H1 (cell line): Measurements from ENCODE around the gene INPP5A. TPM values are rescaled to one million over a fixed set of nuclear protein-coding genes. Genes with fewer than 3 reads are reported as not detected.
A peak's percentile ranks its signal among the peaks of the same experiment; 100 is the strongest.

ENCODE experiments used
- CTCF ChIA-PET: fragments of 300-600 bp; sonication (Branson Sonifier 250); formaldehyde crosslinking; loops from one replicate; lab custom pipeline; 2021; ENCODE audit not compliant: partially characterized antibody; lab: Charles Lee
- POLR2A ChIA-PET: fragments of 300-600 bp; sonication (Branson Sonifier 250); formaldehyde crosslinking; loops from one replicate; lab custom pipeline; 2021; ENCODE audit warnings: inconsistent platforms; ENCODE audit not compliant: partially characterized antibody; lab: Charles Lee
- DNase-seq, 2 experiments: peaks; one replicate each; pipeline versions ENCODE4 v3.0.0 to v3.0.0-alpha.2; 2010 to 2022; ENCODE audit warnings: low spot score in 2 of 2, low read depth in 1 of 2, mixed read lengths in 1 of 2
- FAIRE-seq: peaks from 2 replicates; lab custom pipeline; 2011; peaks lifted over from hg19 to GRCh38; lab: Jason Lieb, UNC
- H2AFZ ChIP-seq: 2 replicates; pipeline ENCODE4 v1.8.1; 2012; ENCODE audit warnings: low read length, inconsistent platforms
- H2AK5ac ChIP-seq: 2 replicates; pipeline ENCODE4 v1.6.1; 2013; ENCODE audit warnings: low read depth, low read length
- H2BK120ac ChIP-seq: replicated peaks from 2 replicates; pipeline ENCODE3; 2013; ENCODE audit warnings: low read depth, low read length, inconsistent platforms
- H2BK12ac ChIP-seq: 2 replicates; pipeline ENCODE4 v1.6.1; 2013; ENCODE audit warnings: low read depth, low read length
- H2BK15ac ChIP-seq: 2 replicates; pipeline ENCODE4 v1.6.1; 2013; ENCODE audit warnings: low read length
- H2BK20ac ChIP-seq: 2 replicates; pipeline ENCODE4 v1.6.1; 2013; ENCODE audit warnings: low read length
- H2BK5ac ChIP-seq: 2 replicates; pipeline ENCODE4 v1.6.1; 2013; ENCODE audit warnings: low read depth, low read length
- H3K14ac ChIP-seq: 2 replicates; pipeline ENCODE4 v1.6.1; 2013; ENCODE audit warnings: inconsistent platforms; ENCODE audit not compliant: insufficient read length
- H3K18ac ChIP-seq: 2 replicates; pipeline ENCODE4 v1.6.1; 2013; ENCODE audit warnings: low read length; ENCODE audit errors: extremely low read depth
- H3K23ac ChIP-seq: 2 replicates; pipeline ENCODE4 v1.6.1; 2013; ENCODE audit warnings: inconsistent platforms; ENCODE audit not compliant: insufficient read length
- H3K23me2 ChIP-seq: 2 replicates; pipeline ENCODE4 v1.6.1; 2013; ENCODE audit warnings: low read depth, low read length
- H3K27ac ChIP-seq: 2 replicates; pipeline ENCODE4 v1.6.1; 2011; ENCODE audit warnings: low read depth, low read length, inconsistent platforms
- H3K27me3 ChIP-seq, 4 experiments: replicated peaks in 1 of 4; 1 replicate in 1 of 4; 2 replicates in 3 of 4; pipeline versions ENCODE4 v1.6.1 to v1.8.1; 2011 to 2013; ENCODE audit warnings: low read length in 3 of 4, mild to moderate bottlenecking in 3 of 4, inconsistent platforms in 2 of 4, mixed read lengths in 2 of 4, moderate library complexity in 1 of 4; ENCODE audit not compliant: control insufficient read depth in 3 of 4, insufficient read depth in 3 of 4; ENCODE audit errors: extremely low read depth in 1 of 4
- H3K36me3 ChIP-seq, 4 experiments: 2 replicates each; pipeline versions ENCODE4 v1.6.1 to v1.8.1; 2011 to 2013; ENCODE audit warnings: mild to moderate bottlenecking in 4 of 4, low read length in 3 of 4, moderate library complexity in 2 of 4, control low read depth in 1 of 4, inconsistent platforms in 1 of 4; ENCODE audit not compliant: insufficient read depth in 4 of 4, control insufficient read depth in 2 of 4
- H3K4ac ChIP-seq: replicated peaks from 2 replicates; pipeline ENCODE3; 2013; ENCODE audit warnings: low read length, low read depth, mixed read lengths, inconsistent platforms; ENCODE audit not compliant: insufficient read length
- H3K4me1 ChIP-seq, 4 experiments: replicated peaks in 1 of 4; 1 replicate in 1 of 4; 2 replicates in 3 of 4; pipeline versions ENCODE4 v1.6.1 to v1.8.1; 2011 to 2013; ENCODE audit warnings: low read length in 3 of 4, inconsistent platforms in 2 of 4, mixed read lengths in 1 of 4; ENCODE audit not compliant: insufficient read depth in 4 of 4, control insufficient read depth in 3 of 4
- H3K4me2 ChIP-seq, 2 experiments: 2 replicates each; pipeline versions ENCODE4 v1.6.1 to v1.8.1; 2011 to 2013; ENCODE audit warnings: low read depth in 2 of 2, low read length in 2 of 2, control low read depth in 1 of 2, inconsistent platforms in 1 of 2, mild to moderate bottlenecking in 1 of 2; ENCODE audit not compliant: insufficient read depth in 1 of 2
- H3K4me3 ChIP-seq, 4 experiments: fragments of 200-600, 300-600 bp in 1 of 4; sonication (generic), shearing (Covaris generic), sonication (Bioruptor Twin) in 1 of 4; 2 replicates each; pipeline versions ENCODE4 v1.5.1 to v1.8.1; 2011 to 2016; ENCODE audit warnings: low read length in 4 of 4, low read depth in 3 of 4, control low read depth in 2 of 4, inconsistent platforms in 2 of 4, mild to moderate bottlenecking in 2 of 4, mixed read lengths in 1 of 4, moderate library complexity in 1 of 4; ENCODE audit not compliant: insufficient read depth in 2 of 4; ENCODE audit errors: extremely low read depth in 1 of 4
- H3K56ac ChIP-seq: replicated peaks from 2 replicates; pipeline ENCODE3; 2013; ENCODE audit warnings: low read depth, mild to moderate bottlenecking, mixed read lengths, low read length, inconsistent platforms; ENCODE audit not compliant: insufficient read length
- H3K79me1 ChIP-seq: 2 replicates; pipeline ENCODE4 v1.6.1; 2013; ENCODE audit warnings: low read depth, low read length, control low read depth
- H3K79me2 ChIP-seq, 2 experiments: 2 replicates each; pipeline versions ENCODE4 v1.6.1 to v1.8.1; 2012 to 2013; ENCODE audit warnings: low read length in 2 of 2, mild to moderate bottlenecking in 2 of 2, inconsistent platforms in 1 of 2; ENCODE audit not compliant: insufficient read depth in 2 of 2, control insufficient read depth in 1 of 2
- H3K9ac ChIP-seq, 4 experiments: replicated peaks in 1 of 4; 1 replicate in 1 of 4; 2 replicates in 3 of 4; pipeline versions ENCODE4 v1.6.1 to v1.8.1; 2011 to 2013; ENCODE audit warnings: low read depth in 3 of 4, low read length in 3 of 4, control low read depth in 2 of 4, mild to moderate bottlenecking in 2 of 4, moderate library complexity in 2 of 4, inconsistent platforms in 1 of 4; ENCODE audit errors: extremely low read depth in 1 of 4
- H3K9me3 ChIP-seq, 2 experiments: 2 replicates each; pipeline versions ENCODE4 v1.6.1 to v1.8.1; 2012 to 2013; ENCODE audit warnings: mild to moderate bottlenecking in 2 of 2, moderate library complexity in 2 of 2, control low read depth in 1 of 2, inconsistent platforms in 1 of 2, low read depth in 1 of 2, low read length in 1 of 2, mixed read lengths in 1 of 2; ENCODE audit not compliant: insufficient read depth in 2 of 2
- H4K20me1 ChIP-seq, 2 experiments: replicated peaks in 1 of 2; 2 replicates each; pipeline versions ENCODE3 to v1.8.1; 2011 to 2013; ENCODE audit warnings: inconsistent platforms in 2 of 2, low read length in 2 of 2, mild to moderate bottlenecking in 1 of 2; ENCODE audit not compliant: insufficient read depth in 2 of 2, control insufficient read depth in 1 of 2
- H4K5ac ChIP-seq: 2 replicates; pipeline ENCODE4 v1.6.1; 2013; ENCODE audit warnings: low read length, low read depth, mixed read lengths, inconsistent platforms; ENCODE audit not compliant: insufficient read length
- H4K8ac ChIP-seq: 2 replicates; pipeline ENCODE4 v1.8.0; 2013; ENCODE audit warnings: mild to moderate bottlenecking, moderate library complexity, low read length, inconsistent platforms; ENCODE audit not compliant: insufficient read depth; ENCODE audit errors: extremely low read depth
- H4K91ac ChIP-seq: replicated peaks from 2 replicates; pipeline ENCODE3; 2013; ENCODE audit warnings: low read length, mixed read lengths, inconsistent platforms; ENCODE audit not compliant: insufficient read length
- ASH2L ChIP-seq: fragments of 200-600, 300-600 bp; sonication (generic); IDR thresholded peaks from one replicate; pipeline ENCODE4 v1.7.1; 2017; ENCODE audit warnings: low read length
- CTBP2 ChIP-seq: IDR thresholded peaks from 2 replicates; pipeline ENCODE4 v1.7.0; 2011; ENCODE audit warnings: borderline replicate concordance, mild to moderate bottlenecking, moderate library complexity, mixed read lengths, low read length; ENCODE audit not compliant: insufficient read depth, insufficient read length
- EZH2 ChIP-seq: fragments of 200-600 bp; sonication (generic); IDR thresholded peaks from 2 replicates; pipeline ENCODE4 v1.7.1; 2012; ENCODE audit warnings: low read depth, mild to moderate bottlenecking, moderate library complexity, low read length, inconsistent platforms; ENCODE audit not compliant: severe bottlenecking
- GABPA ChIP-seq: IDR thresholded peaks from 2 replicates; pipeline ENCODE4 v1.6.1; 2011; ENCODE audit warnings: mild to moderate bottlenecking, low read length, moderate library complexity, borderline replicate concordance; ENCODE audit not compliant: insufficient read depth
- HDAC2 ChIP-seq, 2 experiments: fragments of 300-600 bp in 1 of 2; sonication (generic) in 1 of 2; IDR thresholded peaks; 2 replicates each; pipeline ENCODE4 v1.6.1; 2011 to 2012; ENCODE audit warnings: low read depth in 2 of 2, low read length in 2 of 2, mild to moderate bottlenecking in 2 of 2, moderate library complexity in 2 of 2, borderline replicate concordance in 1 of 2, inconsistent platforms in 1 of 2
- NRF1 ChIP-seq: IDR thresholded peaks from 2 replicates; pipeline ENCODE4 v1.6.1; 2011; ENCODE audit warnings: mild to moderate bottlenecking, low read depth, low read length, improper control_type of control experiment
- SAP30 ChIP-seq: fragments of 300-600 bp; sonication (generic); IDR thresholded peaks from 2 replicates; pipeline ENCODE4 v1.7.1; 2012; ENCODE audit warnings: low read length, moderate library complexity, mild to moderate bottlenecking, inconsistent platforms; ENCODE audit not compliant: insufficient read depth, insufficient replicate concordance
- SP1 ChIP-seq: IDR thresholded peaks from 2 replicates; pipeline ENCODE4 v1.6.1; 2011; ENCODE audit warnings: low read depth, low read length
- TAF7 ChIP-seq: optimal IDR thresholded peaks from 2 replicates; pipeline ENCODE3; 2011; ENCODE audit warnings: low read depth, mild to moderate bottlenecking, inconsistent platforms, low read length, moderate library complexity, borderline replicate concordance
- WGBS, 2 experiments: shearing (Covaris generic) in 1 of 2; methylation state at CpG; one replicate each; pipeline versions ENCODE4 v1.1.6 to v1.1.7; 2013 to 2015; ENCODE audit warnings: low lambda C conversion rate in 2 of 2, mixed read lengths in 2 of 2, inconsistent platforms in 1 of 2, low coverage in 1 of 2, missing lambda C conversion rate in 1 of 2; ENCODE audit not compliant: insufficient replicate concordance in 2 of 2, insufficient coverage in 1 of 2, insufficient read length in 1 of 2; ENCODE audit errors: extremely low coverage in 1 of 2, missing lambda C conversion rate in 1 of 2; 5-methylcytosine and 5-hydroxymethylcytosine counted together
- polyA plus RNA-seq, 7 experiments: library from polyadenylated mRNA; depleted of rRNA in 3 of 7; stranded (reverse) in 5 of 7; unstranded in 2 of 7; fragments of >200 nt in 5 of 7; fragments of 200-250 nt in 2 of 7; gene quantifications; 1 replicate in 5 of 7; 2 replicates in 1 of 7; 4 replicates in 1 of 7; pipeline versions ENCODE4 v1.2.1 to v1.2.3, GENCODE V29; 2011 to 2013; ENCODE audit warnings: missing spikeins in 2 of 7, mixed read lengths in 2 of 7
- total RNA-seq: library from RNA; stranded (reverse); fragmentation: NEBNext Ultra II Directional; extraction: Animal tissue kit (Norgen Biotek cat#: 25700); gene quantifications from 2 replicates; pipeline ENCODE4 v1.2.1, GENCODE V29; 2021
- TF ChIP-seq, protein P1 (sequence below): IDR thresholded peaks from 2 replicates; pipeline ENCODE4 v1.6.1; 2011; ENCODE audit warnings: low read depth, mild to moderate bottlenecking, low read length; ENCODE audit not compliant: insufficient read depth

Gene INPP5A
- total and polyA plus RNA-seq, 2 of the 8 experiments (the other 6 are each of a cell fraction or from before 2014, with no cell fraction given), result 19.7 to 27.5 TPM

DNA sequence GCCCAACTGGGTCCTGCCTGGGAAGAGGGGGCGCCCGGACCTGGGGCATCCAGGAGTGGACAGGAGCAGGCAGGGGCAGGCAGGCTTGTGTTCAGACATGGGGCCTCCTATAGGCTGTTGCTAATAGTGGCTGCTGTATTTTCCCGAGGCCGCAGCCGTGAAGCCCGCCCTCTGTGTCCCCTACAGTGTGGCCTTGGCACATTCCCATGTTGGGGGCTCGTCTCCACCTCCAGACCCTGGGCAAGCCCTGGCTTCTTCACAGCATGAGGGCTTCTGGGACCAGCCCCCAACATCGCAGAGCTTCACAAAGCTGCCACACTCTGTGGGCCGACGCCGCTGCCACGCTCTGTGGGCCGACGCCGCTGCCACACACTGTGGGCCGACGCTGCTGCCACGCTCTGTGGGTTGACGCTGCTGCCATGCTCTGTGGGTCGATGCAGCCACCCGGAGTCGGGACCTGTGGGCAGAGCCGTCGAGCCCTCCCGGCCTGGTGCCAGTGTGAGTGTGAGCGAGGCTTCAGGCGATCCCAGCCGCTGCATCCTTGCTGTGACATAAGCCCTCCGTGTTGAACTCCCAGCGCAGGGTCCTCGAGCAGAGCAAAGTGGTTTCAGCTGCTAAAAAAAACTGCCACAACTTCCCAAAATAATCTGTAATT is 109.0 kb downstream of the INPP5A start:
- no peak overlapping the region for H3K9ac ChIP-seq
- H3K4me1 ChIP-seq, result no peaks in the 10 kb centered on the region
- no peak overlapping the region for H2AK5ac ChIP-seq
- H3K18ac ChIP-seq, result no peak overlapping the region
- no peak overlapping the region for H4K5ac ChIP-seq
- DNase-seq, result no peak
- no peak overlapping the region for H3K4me2 ChIP-seq
- no peak overlapping the region for H2BK120ac ChIP-seq
- CTCF ChIA-PET, result no interaction called here
- H3K23ac ChIP-seq, result no peak overlapping the region
- H4K91ac ChIP-seq, result no peak overlapping the region
- POLR2A ChIA-PET, result no interaction called here
- peak overlapping the region; percentile 65; the same call in 1 of the 2 replicates for H4K8ac ChIP-seq
- H2BK15ac ChIP-seq, result no peak overlapping the region
- no peak overlapping the region for H3K56ac ChIP-seq
- no peak overlapping the region for H3K4ac ChIP-seq
- TF ChIP-seq, protein P1, sequence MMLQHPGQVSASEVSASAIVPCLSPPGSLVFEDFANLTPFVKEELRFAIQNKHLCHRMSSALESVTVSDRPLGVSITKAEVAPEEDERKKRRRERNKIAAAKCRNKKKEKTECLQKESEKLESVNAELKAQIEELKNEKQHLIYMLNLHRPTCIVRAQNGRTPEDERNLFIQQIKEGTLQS, result no peak
- TF ChIP-seq HDAC2 (IDR thresholded peaks at IDR 0.05; ENCODE audit: borderline replicate concordance in 1 of 2, low read depth in 2 of 2, low read length in 2 of 2), result no peak
- TF ChIP-seq ASH2L, result no peak
- no peak for TF ChIP-seq EZH2
- no peak for TF ChIP-seq SAP30
- TF ChIP-seq TAF7, result no peak
- TF ChIP-seq NRF1, result no peak
- no peak for TF ChIP-seq SP1
- no peak for TF ChIP-seq CTBP2
- TF ChIP-seq GABPA, result no peak
- H3K23me2 ChIP-seq, result no peaks in the 10 kb centered on the region
- H3K79me1 ChIP-seq, result peaks cover 2% of the 10 kb centered on the region
- H3K27me3 ChIP-seq, result peaks cover 0 to 2% (median 0%) of the 10 kb centered on the region in 4 experiments; a peak in 1 of 7 replicates
- no peak overlapping the region for H3K14ac ChIP-seq
- H2BK5ac ChIP-seq, result no peak overlapping the region
- no peak overlapping the region for H2AFZ ChIP-seq
- H3K9me3 ChIP-seq, result no peaks in the 10 kb centered on the region
- H2BK20ac ChIP-seq, result no peak overlapping the region
- H3K27ac ChIP-seq, result no peak overlapping the region
- H4K20me1 ChIP-seq, result peaks cover 6 to 7% of the 10 kb centered on the region in 2 experiments
- FAIRE-seq, result no peak
- no peak overlapping the region for H3K4me3 ChIP-seq
- H3K79me2 ChIP-seq, result no peaks in the 10 kb centered on the region
- WGBS, 2 experiments, result 92% methylated on average over 31 of the region's 31 CpGs; no CpG with 5 or more reads in 1 of the 2 experiments
- H2BK12ac ChIP-seq, result no peak overlapping the region
- H3K36me3 ChIP-seq, result no peaks in the 10 kb centered on the region
